GM23338 (cell line): ENCODE results near the gene UBXN2A. TPM values are rescaled to one million over a fixed set of nuclear protein-coding genes. Genes with fewer than 3 reads are reported as not detected.

Experiments
- ATAC-seq: fragments of 200-7000 bp; cut with Tn5 transposase; 3 replicates; pipeline ENCODE4 v1.9.1; 2020
- DNase-seq: peaks from one replicate; pipeline ENCODE4 v3.0.0-alpha.2; 2015; ENCODE audit warnings: low spot score
- H2AFZ ChIP-seq: fragments of 200-600 bp; sonication (generic); 2 replicates; pipeline ENCODE4 v1.8.0; 2016; ENCODE audit warnings: antibody characterized with exemption, mild to moderate bottlenecking, moderate library complexity
- H3F3A ChIP-seq: fragments of 200-600 bp; sonication (generic); replicated peaks from 2 replicates; pipeline ENCODE4 v1.8.0; 2017; ENCODE audit warnings: antibody characterized with exemption, mixed run types, low read depth
- H3K27ac ChIP-seq: fragments of 200-600 bp; sonication (generic); 2 replicates; pipeline ENCODE4 v1.6.1; 2016; ENCODE audit warnings: low read depth
- H3K27me3 ChIP-seq: fragments of 200-600 bp; sonication (generic); 2 replicates; pipeline ENCODE4 v1.8.0; 2016; ENCODE audit warnings: mild to moderate bottlenecking, mixed run types, moderate library complexity; ENCODE audit not compliant: insufficient read depth
- H3K36me3 ChIP-seq: fragments of 200-600 bp; sonication (generic); 2 replicates; pipeline ENCODE4 v1.8.0; 2016; ENCODE audit warnings: mild to moderate bottlenecking; ENCODE audit not compliant: insufficient read depth
- H3K4me1 ChIP-seq: fragments of 200-600 bp; sonication (generic); 2 replicates; pipeline ENCODE4 v1.8.0; 2016; ENCODE audit warnings: mild to moderate bottlenecking, moderate library complexity; ENCODE audit not compliant: insufficient read depth
- H3K4me2 ChIP-seq: fragments of 200-600 bp; sonication (generic); 2 replicates; pipeline ENCODE4 v1.7.1; 2017; ENCODE audit warnings: mixed run types
- H3K4me3 ChIP-seq: fragments of 200-600 bp; sonication (generic); 2 replicates; pipeline ENCODE4 v1.6.1; 2016; ENCODE audit warnings: mixed run types
- H3K79me2 ChIP-seq: fragments of 200-600 bp; sonication (generic); replicated peaks from 2 replicates; pipeline ENCODE4 v1.8.0; 2017; ENCODE audit warnings: mild to moderate bottlenecking; ENCODE audit not compliant: insufficient read depth
- H3K9me2 ChIP-seq: fragments of 200-600 bp; sonication (generic); 2 replicates; pipeline ENCODE4 v1.8.0; 2017; ENCODE audit not compliant: insufficient read depth
- H4K20me1 ChIP-seq: fragments of 200-600 bp; sonication (generic); replicated peaks from 2 replicates; pipeline ENCODE4 v1.8.0; 2017; ENCODE audit warnings: mild to moderate bottlenecking; ENCODE audit not compliant: insufficient read depth
- H3K27ac Mint-ChIP-seq: 2 replicates; pipeline ENCODE4 v1.8.0; 2020; ENCODE audit warnings: inconsistent platforms, mild to moderate bottlenecking, moderate library complexity, mixed read lengths
- H3K27me3 Mint-ChIP-seq: 3 replicates; pipeline ENCODE4 v1.8.0; 2022; ENCODE audit warnings: low read depth, mild to moderate bottlenecking, moderate library complexity, mixed read lengths, inconsistent platforms; ENCODE audit not compliant: insufficient read depth, poor library complexity
- H3K36me3 Mint-ChIP-seq: 3 replicates; pipeline ENCODE4 v1.8.0; 2021; ENCODE audit warnings: low read depth, mild to moderate bottlenecking, inconsistent platforms, moderate library complexity, mixed read lengths
- H3K4me1 Mint-ChIP-seq: 3 replicates; pipeline ENCODE4 v1.8.0; 2020; ENCODE audit warnings: mild to moderate bottlenecking, inconsistent platforms, mixed read lengths
- H3K4me3 Mint-ChIP-seq: 3 replicates; pipeline ENCODE4 v1.8.0; 2021; ENCODE audit warnings: moderate library complexity, mild to moderate bottlenecking, inconsistent platforms, mixed read lengths
- H3K9me3 Mint-ChIP-seq: 3 replicates; pipeline ENCODE4 v1.8.0; 2020; ENCODE audit warnings: moderate library complexity, mild to moderate bottlenecking, inconsistent platforms, mixed read lengths
- CREB1 ChIP-seq: fragments of 250-450 bp; sonication (Bioruptor Pico); IDR thresholded peaks from 2 replicates; pipeline ENCODE4 v1.5.0; 2020; ENCODE audit warnings: low read depth, mild to moderate bottlenecking, moderate library complexity
- ETS1 ChIP-seq: IDR thresholded peaks from 2 replicates; pipeline ENCODE4 v1.6.1; 2016; ENCODE audit warnings: antibody characterized with exemption
- EZH2phosphoT487 ChIP-seq: fragments of 200-600 bp; sonication (generic); IDR thresholded peaks from one replicate; pipeline ENCODE4 v1.8.1; 2018; ENCODE audit warnings: antibody characterized with exemption; ENCODE audit not compliant: unreplicated experiment
- JUNB ChIP-seq: IDR thresholded peaks from one replicate; pipeline ENCODE4 v1.6.1; 2016; ENCODE audit warnings: antibody characterized with exemption; ENCODE audit not compliant: unreplicated experiment
- NANOG ChIP-seq: IDR thresholded peaks from 2 replicates; pipeline ENCODE4 v1.6.1; 2016; ENCODE audit warnings: antibody characterized with exemption, borderline replicate concordance
- REST ChIP-seq: IDR thresholded peaks from one replicate; pipeline ENCODE4 v1.6.1; 2018; ENCODE audit warnings: antibody characterized with exemption; ENCODE audit not compliant: unreplicated experiment
- ZNF331 ChIP-seq: fragments of 250-450 bp; sonication (Bioruptor Pico); IDR thresholded peaks from 2 replicates; pipeline ENCODE4 v1.5.0; 2020; ENCODE audit warnings: low read depth, mild to moderate bottlenecking, moderate library complexity
- ZNF462 ChIP-seq: fragments of 250-450 bp; sonication (Bioruptor Pico); IDR thresholded peaks from 2 replicates; pipeline ENCODE4 v1.5.0; 2020; ENCODE audit warnings: mild to moderate bottlenecking, moderate library complexity
- polyA plus RNA-seq: library from polyadenylated mRNA; unstranded; fragments of >200 nt; fragmentation: Nextera tagmentation; extraction: Ambion mirVana; gene quantifications from 2 replicates; pipeline ENCODE4 v1.2.1, GENCODE V29; 2016
- total RNA-seq: library from RNA; depleted of rRNA; stranded (reverse); fragments of >200 nt; shearing (Covaris generic); gene quantifications from 2 replicates; pipeline ENCODE4 v1.2.3, GENCODE V29; 2014

UBXN2A gene
- total and polyA plus RNA-seq, 2 experiments from 2014 or later = 11.5 to 12.1 TPM

GRCh38 chr2:24051833-24052232, 111.6 kb downstream of the UBXN2A start:
- Histone ChIP-seq H3K4me1 (peaks cover 18% of the 10 kb centered on the region), H4K20me1 (no peaks in the 10 kb centered on the region; the same call in 1 of the 2 replicates), H3K36me3 (no peaks in the 10 kb centered on the region; the same call in 1 of the 2 replicates), H3K4me2 (no peak overlapping the region), H3K79me2 (peaks cover 18% of the 10 kb centered on the region), H2AFZ (no peak overlapping the region), H3K27me3 (no peaks in the 10 kb centered on the region), H3F3A (peaks cover 17% of the 10 kb centered on the region; the same call in 1 of the 2 replicates), H3K9me2 (no peaks in the 10 kb centered on the region), H3K4me3 (no peak overlapping the region), H3K27ac (no peak overlapping the region)
- Mint-ChIP-seq H3K27ac (no peak overlapping the region), H3K27me3 (peaks cover 9% of the 10 kb centered on the region), H3K9me3 (no peaks in the 10 kb centered on the region), H3K4me1 (peaks cover 9% of the 10 kb centered on the region), H3K36me3 (peaks cover 6% of the 10 kb centered on the region), H3K4me3 (no peak overlapping the region)
- DNase-seq (no peak), ATAC-seq (no peak)
- no peak for TF ChIP-seq EZH2phosphoT487
- TF ChIP-seq ZNF331 (CRISPR knock-in tag) = no peak
- no peak for TF ChIP-seq NANOG

- no peak overlapping the region for H3K4me2 ChIP-seq
- DNase-seq (no peak), ATAC-seq (no peak)
- H3K27me3 Mint-ChIP-seq = peaks cover 6% of the 10 kb centered on the region
- H2AFZ ChIP-seq = no peak overlapping the region
- no peak overlapping the region for H3K27ac Mint-ChIP-seq
- H4K20me1 ChIP-seq = no peaks in the 10 kb centered on the region; the same call in 1 of the 2 replicates
- H3K36me3 Mint-ChIP-seq = peaks cover 6% of the 10 kb centered on the region
- no peak overlapping the region for H3K4me3 ChIP-seq
- H3K4me1 Mint-ChIP-seq = peaks cover 5% of the 10 kb centered on the region; the same call in 2 of the 3 replicates
- 0 out of 2 replicates have a peak, but pooled peaks cover 16% of the 10 kb centered on the region for H3K79me2 ChIP-seq
- peaks cover 14% of the 10 kb centered on the region; the same call in 1 of the 2 replicates for H3F3A ChIP-seq
- H3K4me3 Mint-ChIP-seq = no peak overlapping the region
- no peaks in the 10 kb centered on the region for H3K9me3 Mint-ChIP-seq
- H3K9me2 ChIP-seq = no peaks in the 10 kb centered on the region
- no peak overlapping the region for H3K27ac ChIP-seq
- no peaks in the 10 kb centered on the region for H3K27me3 ChIP-seq
- peaks cover 15% of the 10 kb centered on the region for H3K4me1 ChIP-seq
- no peaks in the 10 kb centered on the region; the same call in 1 of the 2 replicates for H3K36me3 ChIP-seq
- TF ChIP-seq ETS1 (no peak), REST (no peak), ZNF331 (CRISPR knock-in tag) (no peak), ZNF462 (no peak), JUNB (no peak), EZH2phosphoT487 (no peak), NANOG (no peak), CREB1 (CRISPR knock-in tag) (no peak)
Observed at GRCh38 chr2:24052951-24053350, 112.7 kb downstream of the UBXN2A start.
